ENCODE results near the gene MEGF10.
A peak's percentile ranks its signal among the peaks of the same experiment; 100 is the strongest.

The MEGF10 gene

DNA sequence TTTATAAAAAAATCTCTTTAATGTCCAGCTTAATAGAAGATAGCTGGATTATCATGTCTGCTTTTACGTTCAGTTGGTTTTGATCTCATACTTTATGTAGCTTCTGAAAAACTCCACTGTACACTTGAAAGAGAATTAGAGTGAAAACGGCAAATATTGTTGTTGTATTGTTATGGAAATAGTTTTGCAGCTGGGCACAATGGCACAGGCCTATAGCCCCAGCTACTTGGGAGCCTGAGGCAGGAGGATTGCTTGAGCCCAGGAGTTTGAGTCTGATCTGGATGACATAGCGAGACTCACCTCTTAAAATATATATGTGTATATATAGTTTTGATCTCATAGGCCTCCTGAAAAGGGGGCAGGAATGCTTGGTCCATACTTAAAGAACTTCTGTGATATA is 159.4 kb downstream of the MEGF10 start:
- DNase-seq = no peak

DNA sequence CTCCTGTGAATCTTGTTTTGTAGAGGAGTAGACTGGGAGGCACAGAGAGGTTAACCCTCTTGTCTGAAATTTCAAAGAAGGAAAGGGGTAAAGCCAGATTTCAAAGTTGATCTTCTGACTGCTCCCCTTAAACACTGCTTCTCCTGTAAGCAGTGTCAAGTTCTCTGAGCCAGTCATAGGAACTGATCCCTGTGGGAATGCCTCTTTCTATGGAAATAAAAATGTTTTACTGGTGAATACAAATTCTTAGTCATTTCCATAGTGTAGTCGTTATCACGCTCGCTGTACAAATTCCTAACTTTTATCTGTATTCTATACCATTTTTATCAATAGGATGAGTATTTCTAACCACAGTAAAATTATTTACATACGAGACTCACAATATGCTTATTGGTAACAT is 160.5 kb downstream of the MEGF10 start:
- DNase-seq = no peak

DNA sequence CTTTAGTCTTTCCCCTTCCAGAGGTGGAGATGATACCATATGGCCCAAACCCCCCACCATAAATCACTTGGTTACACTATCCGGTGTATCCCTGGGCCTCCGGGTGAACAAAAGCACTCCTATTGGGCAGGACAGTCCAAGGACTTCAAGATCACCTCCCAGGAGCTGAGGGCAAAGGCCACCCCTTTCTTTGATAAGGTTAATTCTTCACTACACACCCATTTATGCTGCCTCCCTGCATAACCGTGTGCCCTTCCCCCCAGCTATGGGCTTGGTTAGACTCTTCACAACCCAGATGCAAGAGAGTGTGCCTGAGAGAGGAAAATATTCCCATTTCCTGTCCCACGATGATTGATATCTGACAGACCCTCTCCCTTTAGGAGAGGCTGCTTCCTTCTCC is 162.0 kb downstream of the MEGF10 start:
- DNase-seq = no peak

DNA sequence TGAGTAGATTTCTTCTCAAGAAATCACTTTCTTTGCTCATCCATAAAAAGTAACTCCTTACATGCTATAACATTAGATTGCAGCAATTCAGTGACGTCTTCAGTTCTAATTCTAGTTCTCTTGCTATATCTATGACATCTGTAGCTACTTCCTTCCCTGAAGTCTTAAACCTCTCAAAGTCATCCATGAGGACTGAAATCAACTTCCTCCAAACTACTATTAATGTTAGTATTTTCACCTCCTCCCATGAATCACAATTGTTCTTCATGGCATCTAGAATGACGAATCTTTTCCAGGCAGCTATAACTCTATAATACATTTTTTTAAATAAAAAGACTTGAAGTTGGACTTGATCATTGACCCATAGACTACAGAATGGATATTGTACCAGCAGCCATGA is 180.6 kb downstream of the MEGF10 start:
- DNase-seq = no peak

DNA sequence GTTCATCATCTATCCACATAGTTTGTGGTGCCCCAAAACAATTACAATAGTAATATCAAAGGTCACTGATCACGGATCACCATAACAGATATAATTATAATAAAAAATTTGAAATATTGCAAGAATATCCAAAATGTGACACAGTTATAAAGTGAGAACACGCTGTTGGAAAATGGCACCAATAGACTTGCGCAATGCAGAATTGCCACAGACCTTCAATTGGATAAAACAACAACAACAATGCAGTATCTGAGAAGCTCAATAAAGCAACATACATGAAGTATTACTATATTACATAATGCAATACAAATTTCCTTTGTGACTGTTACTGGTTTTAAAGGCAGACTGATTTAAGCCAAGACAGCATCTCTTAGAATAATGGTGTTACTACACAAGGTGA is 182.1 kb downstream of the MEGF10 start:
- DNase-seq = no peak

DNA sequence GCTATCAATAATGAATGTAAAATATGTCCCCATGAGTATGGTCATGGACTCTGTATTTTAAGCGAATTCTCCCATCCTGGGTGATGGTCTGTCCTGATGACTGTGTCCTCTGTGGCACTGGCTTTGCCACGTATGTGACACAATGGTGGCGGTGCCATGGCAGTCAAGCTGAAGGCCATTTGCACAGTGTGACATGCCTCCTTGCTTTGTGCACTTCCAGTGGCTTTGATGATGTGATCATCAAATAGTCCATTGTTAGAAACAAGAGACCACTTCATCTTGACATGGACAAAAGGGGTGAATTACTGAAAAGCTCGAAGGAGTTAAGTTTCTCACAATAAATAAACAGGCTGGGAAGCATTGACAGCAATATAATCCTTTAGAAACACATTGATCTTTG is 195.9 kb downstream of the MEGF10 start:
- DNase-seq = no peak

DNA sequence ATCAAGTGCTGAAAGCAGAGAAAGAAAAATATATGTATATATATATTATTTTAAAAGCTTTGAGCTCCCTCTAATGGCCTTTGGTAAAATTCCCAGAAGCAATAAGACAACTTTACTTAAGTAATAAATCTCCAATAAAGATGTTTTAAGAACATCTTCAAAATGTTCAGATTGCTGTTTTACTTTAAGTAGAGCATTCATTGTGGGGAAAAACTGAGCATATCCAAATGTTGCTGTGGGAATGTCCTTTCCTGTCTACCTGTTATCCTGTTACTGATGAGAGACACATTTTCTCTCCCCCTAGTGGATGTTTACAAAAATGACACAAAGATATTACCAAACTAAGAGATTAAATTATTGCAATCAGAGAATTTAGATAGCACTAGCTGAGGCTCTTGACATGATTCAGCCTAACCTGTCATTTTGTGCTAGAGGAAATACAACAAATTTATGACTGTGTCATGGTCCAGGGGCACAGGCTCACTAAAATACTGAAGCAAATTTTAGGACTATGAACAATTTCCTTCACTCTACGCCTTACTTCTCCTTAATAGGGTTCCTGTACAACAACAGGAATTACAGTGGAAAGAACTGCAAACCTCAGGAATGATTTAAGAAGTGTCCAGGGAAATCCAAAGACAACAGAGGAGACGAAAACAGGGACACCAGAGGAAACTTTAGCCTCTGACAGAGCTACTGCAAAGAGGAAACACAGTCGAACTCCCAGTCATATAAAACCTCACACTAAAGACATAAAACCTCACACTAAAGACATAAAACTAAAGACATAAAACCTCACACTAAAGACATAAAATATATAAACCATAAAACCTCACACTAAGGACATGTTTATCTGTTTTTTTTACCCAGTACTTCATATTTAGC is 202.5 kb downstream of the MEGF10 start:
- DNase-seq = peak; percentile 1 to 62

DNA sequence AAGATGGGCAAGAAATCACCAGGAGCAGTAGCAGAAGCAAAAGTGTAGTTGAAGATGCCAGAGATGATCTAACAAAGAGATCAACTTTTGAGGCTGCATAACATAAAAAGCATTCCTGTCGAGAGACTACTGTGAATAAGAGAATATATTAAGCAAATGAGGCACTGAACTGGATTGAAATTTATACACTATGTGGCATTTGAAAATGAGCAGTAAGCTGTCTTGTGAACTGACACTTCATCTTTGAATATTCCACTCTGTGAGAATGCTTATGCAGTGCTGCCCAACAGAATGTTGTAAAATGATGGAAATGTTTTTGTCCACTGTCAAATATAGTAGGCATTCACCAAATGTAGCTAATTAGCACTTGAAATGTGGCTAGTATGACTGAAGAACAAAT is 208.0 kb downstream of the MEGF10 start:
- DNase-seq = no peak

DNA sequence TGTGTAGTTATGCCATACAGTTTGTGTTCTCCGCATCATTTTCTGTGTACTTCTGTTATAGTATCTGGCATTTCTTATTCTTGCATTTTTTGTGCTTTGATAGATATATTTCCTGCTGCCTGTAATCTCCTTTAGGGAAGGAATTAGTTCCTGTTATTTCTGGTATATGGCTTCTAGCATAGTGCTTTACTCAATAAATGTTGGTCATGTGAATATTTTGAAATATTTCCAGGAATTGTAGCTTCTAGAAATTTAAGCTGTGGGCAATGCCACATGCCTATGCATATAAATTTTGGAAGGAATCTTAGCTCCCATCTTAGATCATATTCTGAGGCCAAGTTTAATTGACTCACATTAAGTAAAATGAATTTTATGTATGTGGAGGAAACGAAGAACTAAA is 215.3 kb downstream of the MEGF10 start:
- DNase-seq = no peak

DNA sequence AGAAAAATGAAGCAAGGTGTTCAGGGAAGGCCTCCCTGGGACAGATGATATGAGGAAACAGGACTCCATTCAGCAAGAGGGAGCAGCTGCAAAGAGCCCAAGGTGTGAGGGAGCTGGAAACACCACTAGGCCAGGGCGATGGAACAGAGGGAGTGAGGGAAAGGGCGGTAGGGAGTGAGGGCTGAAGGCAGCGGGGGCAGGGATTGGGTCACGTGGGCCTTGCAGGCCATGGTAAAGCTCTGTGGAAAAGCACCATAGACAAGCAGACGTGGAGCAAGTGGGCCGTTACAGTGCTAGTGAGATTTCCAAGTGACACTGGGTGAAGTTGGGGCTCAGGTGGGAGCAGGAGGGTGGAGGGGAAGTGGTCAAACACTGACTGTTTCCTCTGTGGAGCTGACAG is 216.0 kb downstream of the MEGF10 start:
- no peak for DNase-seq

DNA sequence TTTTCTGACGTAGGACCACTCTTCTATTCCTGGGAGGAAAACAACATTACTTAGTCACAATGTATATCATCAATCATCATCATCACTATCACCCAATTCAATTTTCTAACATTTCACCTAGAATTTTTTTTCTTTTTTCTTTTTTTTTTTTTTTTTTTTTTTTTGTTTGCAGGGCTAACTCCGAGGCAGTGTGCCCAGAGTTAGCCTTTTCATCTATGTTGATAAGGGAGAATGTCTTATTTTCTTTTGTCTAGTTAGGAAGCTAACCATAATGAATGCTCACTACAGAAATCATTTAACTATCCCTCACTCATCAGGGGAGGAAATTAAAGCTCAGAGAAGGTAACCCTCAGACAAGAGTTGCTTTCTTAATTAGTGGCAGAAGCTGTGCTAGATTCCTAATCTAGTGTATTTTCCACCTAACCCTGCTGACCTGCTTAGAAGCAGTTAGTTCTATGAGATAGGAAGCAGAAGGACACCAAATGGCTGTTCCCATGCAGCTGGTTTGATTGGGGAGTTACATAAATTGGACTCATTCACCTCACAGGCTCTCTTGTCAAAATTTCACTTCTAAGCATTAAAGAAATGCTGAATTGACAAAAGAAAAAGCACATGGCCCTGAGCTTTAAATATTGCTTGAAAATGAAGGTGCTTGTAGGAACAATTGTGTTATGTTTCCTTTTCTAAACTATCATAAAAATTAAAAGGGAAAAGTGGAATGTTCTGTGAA is 218.2 kb downstream of the MEGF10 start:
- DNase-seq = no peak

Measured in NCI-H524 (cell line).